Dedifferentiated amniotic fluid mesenchymal stem cell (primary cell): Measurements from ENCODE around the gene FAR1.

Experiments used
- DNase-seq: peaks from one replicate; pipeline ENCODE4 v3.0.0-alpha.2; 2016; ENCODE audit errors: extremely low spot score

Gene FAR1

GRCh38 chr11:13776134-13776815 is 107.8 kb downstream of the FAR1 start:
- no peak for DNase-seq

DNA sequence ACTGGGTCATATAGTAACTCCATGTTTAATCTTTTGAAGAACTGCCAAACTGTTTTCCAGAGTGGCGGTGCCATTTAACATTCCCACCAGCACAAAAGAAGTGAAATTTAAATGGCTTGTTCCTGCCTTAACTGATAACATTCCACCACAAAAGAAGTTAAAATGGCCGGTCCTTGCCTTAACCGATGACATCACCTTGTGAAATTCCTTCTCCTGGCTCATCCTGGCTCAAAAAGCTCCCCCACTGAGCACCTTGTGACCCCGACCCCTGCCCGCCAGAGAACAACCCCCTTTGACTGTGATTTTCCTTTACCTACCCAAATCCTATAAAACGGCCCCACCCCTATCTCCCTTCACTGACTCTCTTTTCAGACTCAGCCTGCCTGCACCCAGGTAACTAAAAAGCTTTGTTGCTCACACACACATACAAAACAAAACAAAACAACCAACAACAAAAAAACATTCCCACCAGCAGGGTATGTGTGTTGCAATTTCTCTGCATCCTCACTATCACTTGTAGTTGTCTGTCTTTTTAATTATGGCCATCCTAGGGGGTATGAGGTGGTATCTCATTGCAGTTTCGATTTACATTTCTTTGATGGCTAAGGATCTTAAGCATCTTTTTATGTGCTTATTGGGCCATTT is 109.0 kb downstream of the FAR1 start:
- no peak for DNase-seq

DNA sequence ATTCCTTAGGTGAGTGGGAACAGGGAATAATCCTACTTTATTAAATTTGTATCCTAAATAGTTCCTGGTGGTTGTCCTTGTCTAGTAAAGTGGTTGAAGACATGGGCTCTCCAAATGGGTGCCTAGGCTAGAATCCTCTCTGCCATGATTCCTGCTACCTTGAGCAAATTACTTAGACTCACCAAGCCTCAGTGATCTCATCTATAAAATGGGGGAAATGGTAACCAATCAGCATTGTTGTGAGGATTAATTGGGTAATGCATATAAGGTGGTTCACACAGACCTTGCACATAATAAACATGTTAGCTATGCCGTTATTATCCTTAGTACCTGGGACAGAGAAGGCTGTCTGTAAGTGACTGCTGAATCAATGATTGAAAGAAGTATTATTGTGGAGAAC is 109.9 kb downstream of the FAR1 start:
- no peak for DNase-seq

GRCh38 chr11:13781153-13781552 is 112.7 kb downstream of the FAR1 start:
- DNase-seq = no peak
